GM12874 (cell line): ENCODE data around the gene CEL.

Experiments
- TF ChIP-seq, protein P1 (sequence below): IDR thresholded peaks from 2 replicates; pipeline ENCODE4 v1.5.1; 2011; ENCODE audit warnings: low read depth, mild to moderate bottlenecking, control low read depth, low read length, moderate library complexity; ENCODE audit not compliant: insufficient read depth

Gene CEL

DNA sequence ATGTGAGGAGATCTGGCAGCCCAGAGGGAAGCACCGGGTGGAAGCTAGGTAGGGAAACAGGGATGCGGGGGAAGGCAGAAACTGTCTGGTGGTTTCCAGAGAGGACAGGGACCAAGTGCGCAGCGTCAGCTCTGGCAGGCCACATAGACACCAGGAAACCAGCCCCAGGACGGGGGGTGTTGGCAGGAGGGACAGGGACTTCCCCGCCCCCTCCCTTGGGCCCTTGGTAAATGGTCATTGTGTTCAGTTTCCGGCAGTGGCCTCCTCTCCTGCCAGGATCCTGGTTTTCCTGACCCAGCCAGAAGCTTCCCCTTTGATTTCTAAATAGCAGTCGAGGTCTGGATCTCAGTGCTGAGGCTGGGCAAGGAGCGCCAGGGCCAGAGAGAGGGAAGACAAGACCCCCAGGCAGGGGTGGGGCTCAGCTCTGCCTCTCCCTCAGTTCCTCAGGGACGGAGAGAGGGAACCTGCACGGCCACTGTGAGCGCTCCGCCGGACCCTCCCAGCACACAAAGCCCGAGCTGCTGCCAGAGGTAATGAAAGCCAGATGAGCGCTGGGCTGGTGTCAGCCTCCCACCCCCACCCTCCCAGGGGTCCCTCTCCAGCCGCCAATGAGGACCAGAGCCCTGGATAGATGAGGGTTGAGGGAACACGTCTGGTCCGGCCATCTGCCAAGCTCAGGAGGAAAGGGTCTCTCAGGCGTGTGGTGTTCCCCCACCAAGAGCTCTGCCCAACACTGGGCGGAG, 57.5 kb downstream of the CEL start:
- TF ChIP-seq, protein P1, sequence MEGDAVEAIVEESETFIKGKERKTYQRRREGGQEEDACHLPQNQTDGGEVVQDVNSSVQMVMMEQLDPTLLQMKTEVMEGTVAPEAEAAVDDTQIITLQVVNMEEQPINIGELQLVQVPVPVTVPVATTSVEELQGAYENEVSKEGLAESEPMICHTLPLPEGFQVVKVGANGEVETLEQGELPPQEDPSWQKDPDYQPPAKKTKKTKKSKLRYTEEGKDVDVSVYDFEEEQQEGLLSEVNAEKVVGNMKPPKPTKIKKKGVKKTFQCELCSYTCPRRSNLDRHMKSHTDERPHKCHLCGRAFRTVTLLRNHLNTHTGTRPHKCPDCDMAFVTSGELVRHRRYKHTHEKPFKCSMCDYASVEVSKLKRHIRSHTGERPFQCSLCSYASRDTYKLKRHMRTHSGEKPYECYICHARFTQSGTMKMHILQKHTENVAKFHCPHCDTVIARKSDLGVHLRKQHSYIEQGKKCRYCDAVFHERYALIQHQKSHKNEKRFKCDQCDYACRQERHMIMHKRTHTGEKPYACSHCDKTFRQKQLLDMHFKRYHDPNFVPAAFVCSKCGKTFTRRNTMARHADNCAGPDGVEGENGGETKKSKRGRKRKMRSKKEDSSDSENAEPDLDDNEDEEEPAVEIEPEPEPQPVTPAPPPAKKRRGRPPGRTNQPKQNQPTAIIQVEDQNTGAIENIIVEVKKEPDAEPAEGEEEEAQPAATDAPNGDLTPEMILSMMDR = no peak

DNA sequence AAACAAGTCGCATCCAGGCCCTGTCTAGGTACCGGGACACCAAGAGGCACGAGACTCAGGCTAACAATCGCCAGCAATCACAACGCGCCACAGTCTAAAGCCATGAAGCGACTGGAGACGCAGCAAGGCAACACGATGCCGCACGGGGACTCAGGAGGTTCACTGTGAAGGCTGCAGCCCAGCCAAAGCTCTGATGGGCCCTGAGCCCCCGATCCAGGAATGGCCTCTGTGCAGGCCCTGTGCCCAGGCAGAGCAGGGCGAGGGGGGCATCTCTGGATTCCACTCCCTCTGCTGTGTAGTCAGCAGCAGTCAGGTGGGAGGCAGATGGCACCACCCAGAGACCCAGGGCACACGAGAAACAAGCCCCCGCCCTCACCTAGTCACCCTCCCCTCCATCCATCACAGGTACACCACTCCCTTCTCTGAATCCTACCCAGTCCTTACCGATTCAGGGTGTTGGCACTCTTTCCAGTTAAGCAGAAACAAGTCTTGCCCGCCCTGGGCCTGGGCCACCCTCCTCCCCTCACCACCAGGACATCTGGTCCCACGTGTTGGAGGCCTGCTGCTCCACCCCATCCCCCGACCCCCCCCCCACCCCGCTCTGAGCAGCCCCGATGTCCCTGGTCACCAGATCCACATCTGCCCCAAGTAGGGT, 58.2 kb downstream of the CEL start:
- TF ChIP-seq, protein P1 = no peak

DNA sequence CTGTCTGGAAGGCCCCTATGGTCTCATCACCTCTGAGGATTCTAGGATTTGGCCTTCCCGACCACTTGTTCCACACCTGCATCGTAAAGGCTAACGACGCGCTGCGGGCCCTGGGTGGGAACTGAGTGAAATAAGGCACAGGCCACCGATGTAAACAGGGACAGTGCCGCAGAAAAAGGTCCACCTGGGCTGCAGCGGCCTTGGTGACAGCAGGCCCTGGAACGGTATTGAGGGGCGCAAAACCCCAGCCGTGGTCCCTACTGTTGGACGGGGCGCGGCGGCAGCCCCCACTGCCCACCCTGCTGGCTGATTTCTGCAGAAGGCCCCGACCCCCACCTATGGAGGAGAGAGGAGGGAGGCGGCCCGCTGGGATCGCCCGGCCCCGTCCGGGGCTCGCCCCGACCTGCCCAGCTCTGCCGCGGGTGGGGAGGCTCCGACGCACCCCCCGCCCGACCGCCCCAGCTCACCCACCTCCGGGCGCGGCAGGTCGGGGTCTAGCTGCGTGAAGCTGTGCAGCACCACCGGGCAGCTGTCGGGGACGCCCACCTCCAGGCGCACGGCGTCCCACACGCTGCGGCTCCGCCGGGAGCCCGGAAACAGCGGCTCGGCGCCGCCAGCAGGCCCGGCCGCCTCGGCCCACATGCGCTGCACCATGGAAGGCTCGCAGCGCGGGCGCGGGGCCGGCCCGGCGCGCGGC, 58.9 kb downstream of the CEL start:
- TF ChIP-seq, protein P1 = no peak
